Activated CD8-positive, alpha-beta T cell treated with anti-CD3 and anti-CD28 coated beads for 36 hours (primary cell): ENCODE results near the gene MCTP1. TPM values are rescaled to one million over a fixed set of nuclear protein-coding genes. Genes with fewer than 3 reads are reported as not detected.

ENCODE experiments used
- ATAC-seq: fragments of 200-7000 bp; cut with Tn5 transposase; one replicate; pipeline ENCODE4 v1.10.0; 2021; ENCODE audit warnings: mild to moderate bottlenecking, moderate library complexity
- CTCF ChIA-PET: fragments of 350-600 bp; sonication (Branson Sonifier 250); formaldehyde crosslinking; loops from one replicate; lab custom pipeline; 2021; ENCODE audit warnings: antibody characterized with exemption; lab: Charles Lee
- POLR2A ChIA-PET: fragments of 350-600 bp; sonication (Branson Sonifier 250); formaldehyde crosslinking; loops from one replicate; lab custom pipeline; 2021; ENCODE audit warnings: antibody characterized with exemption; lab: Charles Lee
- DNase-seq: peaks from one replicate; pipeline ENCODE4 v3.0.0-alpha.2; 2020
- H3K27ac Mint-ChIP-seq: one replicate; pipeline ENCODE4 v1.8.0; 2021; ENCODE audit warnings: mild to moderate bottlenecking, mixed read lengths
- H3K27me3 Mint-ChIP-seq: one replicate; pipeline ENCODE4 v1.8.0; 2021; ENCODE audit warnings: mixed read lengths
- H3K36me3 Mint-ChIP-seq: one replicate; pipeline ENCODE4 v1.8.0; 2021; ENCODE audit warnings: low read depth, mixed read lengths
- H3K4me1 Mint-ChIP-seq: one replicate; pipeline ENCODE4 v1.8.0; 2021; ENCODE audit warnings: low read depth, mixed read lengths
- H3K4me3 Mint-ChIP-seq: one replicate; pipeline ENCODE4 v1.8.0; 2021; ENCODE audit warnings: mild to moderate bottlenecking, moderate library complexity, mixed read lengths
- H3K9me3 Mint-ChIP-seq: one replicate; pipeline ENCODE4 v1.8.0; 2021; ENCODE audit warnings: mixed read lengths
- CTCF ChIP-seq: fragments of 200-600 bp; IDR thresholded peaks from one replicate; pipeline ENCODE4 v1.8.0; 2022; ENCODE audit warnings: antibody characterized with exemption, mild to moderate bottlenecking
- intact Hi-C: fragments of 100-400 bp; cut with micrococcal nuclease; formaldehyde crosslinking; loops from one replicate; pipeline ENCODE4 v1.10.0; 2022
- total RNA-seq, 2 experiments: library from RNA; stranded (reverse); gene quantifications; one replicate each; pipeline ENCODE4 v1.2.3, GENCODE V29; 2021

Gene MCTP1
- total RNA-seq, 2 experiments from 2014 or later, result 0.20 to 0.40 TPM

- Mint-ChIP-seq H3K27ac (no peak overlapping the region), H3K36me3 (no peaks in the 10 kb centered on the region), H3K4me1 (no peaks in the 10 kb centered on the region), H3K4me3 (no peak overlapping the region), H3K9me3 (no peaks in the 10 kb centered on the region), H3K27me3 (no peaks in the 10 kb centered on the region)
- DNase-seq, result no peak
- ChIA-PET CTCF (interaction anchor here (1.6 kb wide), 1 partner anchor 10 kb away, joined by 4 read pairs; no protein-coding TSS in a partner anchor), POLR2A (no interaction called here)
- no peak for ATAC-seq
- intact Hi-C loops, result no loop called here
- TF ChIP-seq CTCF, result no peak
Measured at GRCh38 chr5:95044096-95044495, 240.8 kb downstream of the MCTP1 start.

DNA sequence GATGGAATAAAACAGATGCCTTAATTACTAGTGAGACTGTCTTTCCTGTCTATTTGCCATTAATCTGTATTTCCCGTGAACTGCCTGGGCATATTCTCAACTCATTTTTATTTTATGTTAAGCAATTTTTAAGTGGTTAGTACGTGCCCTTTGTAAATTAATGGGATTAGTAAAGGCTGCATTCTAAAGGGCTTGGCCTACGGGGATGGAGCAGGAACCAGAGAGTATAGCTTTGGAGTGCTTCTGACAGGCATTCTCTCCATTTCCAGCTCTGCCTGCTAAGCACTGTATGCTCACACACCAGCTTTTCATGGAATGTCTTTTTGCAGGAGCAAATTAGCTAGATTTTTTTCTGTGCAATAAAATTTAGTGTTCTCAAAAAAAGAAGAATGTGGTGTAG is 241.2 kb downstream of the MCTP1 start:
- DNase-seq (no peak), ATAC-seq (no peak)
- no peak for TF ChIP-seq CTCF
- Mint-ChIP-seq H3K36me3 (no peaks in the 10 kb centered on the region), H3K4me1 (no peaks in the 10 kb centered on the region), H3K27me3 (no peaks in the 10 kb centered on the region), H3K27ac (no peak overlapping the region), H3K9me3 (no peaks in the 10 kb centered on the region), H3K4me3 (no peak overlapping the region)
- intact Hi-C loops, result no loop called here
- POLR2A ChIA-PET, result no interaction called here
- CTCF ChIA-PET, result no interaction called here

- Mint-ChIP-seq H3K27me3 (no peaks in the 10 kb centered on the region), H3K4me1 (no peaks in the 10 kb centered on the region), H3K27ac (no peak overlapping the region), H3K9me3 (no peaks in the 10 kb centered on the region), H3K4me3 (no peak overlapping the region), H3K36me3 (no peaks in the 10 kb centered on the region)
- ChIA-PET POLR2A (no interaction called here), CTCF (no interaction called here)
- intact Hi-C loops, result no loop called here
- DNase-seq, result no peak
- no peak for TF ChIP-seq CTCF
- ATAC-seq, result no peak
Measured at GRCh38 chr5:95043234-95043633, 241.7 kb downstream of the MCTP1 start.

DNA sequence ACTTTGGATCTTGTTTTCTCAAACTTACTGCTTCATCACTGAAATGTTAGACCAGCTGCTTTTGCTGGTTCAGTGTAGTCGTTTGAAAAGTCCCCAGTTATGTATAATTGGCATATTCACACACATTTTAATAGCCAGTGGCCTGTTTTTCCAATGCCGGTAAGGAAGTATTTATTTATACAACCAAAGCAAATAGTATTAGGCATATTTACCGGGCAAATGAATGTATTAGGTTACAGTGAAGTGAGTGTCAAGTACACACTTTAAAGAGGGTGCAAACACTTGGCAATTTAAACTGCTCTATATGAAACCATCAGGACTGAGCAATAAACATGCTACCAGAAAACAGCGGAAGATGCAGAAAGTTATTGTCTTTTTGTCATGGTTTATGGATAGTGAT is 242.9 kb downstream of the MCTP1 start:
- Mint-ChIP-seq H3K27ac (no peak overlapping the region), H3K4me3 (no peak overlapping the region), H3K36me3 (no peaks in the 10 kb centered on the region), H3K4me1 (no peaks in the 10 kb centered on the region), H3K27me3 (no peaks in the 10 kb centered on the region), H3K9me3 (no peaks in the 10 kb centered on the region)
- ChIA-PET CTCF (no interaction called here), POLR2A (no interaction called here)
- DNase-seq (no peak), ATAC-seq (no peak)
- intact Hi-C loops, result no loop called here
- TF ChIP-seq CTCF, result no peak

DNA sequence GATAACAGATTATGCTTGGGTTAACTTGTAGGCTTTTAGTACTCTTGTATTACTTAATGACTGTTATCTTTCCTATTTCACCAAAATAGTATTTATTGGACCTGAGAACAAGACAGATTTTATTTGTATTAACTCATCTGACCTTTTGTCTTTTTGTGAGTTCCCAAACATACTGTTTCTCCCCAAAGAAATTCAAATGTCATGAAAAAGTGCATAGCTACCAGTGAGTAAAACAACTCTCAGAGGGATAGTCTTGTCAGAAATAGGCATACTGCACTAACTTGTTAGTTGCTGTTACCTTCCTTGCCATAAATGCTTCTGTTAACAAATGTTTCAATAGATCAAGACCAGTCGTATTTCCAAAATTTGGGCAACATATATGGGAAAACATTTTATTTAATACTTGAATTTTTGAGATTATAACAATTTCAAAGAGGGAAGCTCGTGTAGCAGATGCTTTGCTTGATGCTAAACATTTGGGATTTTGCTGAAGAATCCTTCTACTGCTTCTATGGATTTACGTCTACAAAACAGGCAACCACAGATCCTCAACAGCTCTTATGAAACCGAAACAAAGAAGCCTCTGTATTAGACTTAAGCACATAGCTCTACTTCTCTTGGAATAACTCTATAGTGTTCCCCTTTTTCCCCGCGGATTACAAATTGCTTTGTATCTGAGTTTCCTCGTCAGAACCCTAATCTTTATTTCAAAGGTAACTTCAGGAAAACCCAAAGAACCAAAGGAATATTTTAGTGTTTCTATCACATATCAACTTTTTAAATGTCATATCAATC is 248.8 kb downstream of the MCTP1 start:
- Mint-ChIP-seq H3K4me1 (no peaks in the 10 kb centered on the region), H3K27me3 (no peaks in the 10 kb centered on the region), H3K4me3 (no peak overlapping the region), H3K27ac (no peak overlapping the region), H3K9me3 (peaks cover 9% of the 10 kb centered on the region), H3K36me3 (no peaks in the 10 kb centered on the region)
- DNase-seq, result no peak
- ATAC-seq, result no peak
- TF ChIP-seq CTCF, result no peak
- CTCF ChIA-PET, result no interaction called here
- intact Hi-C loops, result no loop called here
- POLR2A ChIA-PET, result no interaction called here
